Testis (tissue), 2 donors: ENCODE data around the gene ZFYVE27.

Experiments
- CTCF ChIP-seq, 3 experiments: fragments of 450-650 bp in 2 of 3; fragments of 200-600 bp in 1 of 3; sonication (generic) in 1 of 3; IDR thresholded peaks; one replicate each; pipeline ENCODE4 v1.5.1; 2016 to 2019; ENCODE audit warnings: antibody characterized with exemption in 3 of 3, mild to moderate bottlenecking in 2 of 3, moderate library complexity in 1 of 3
- POLR2A ChIP-seq: fragments of 450-650 bp; IDR thresholded peaks from one replicate; pipeline ENCODE4 v1.6.1; 2017; ENCODE audit warnings: antibody characterized with exemption, mild to moderate bottlenecking, moderate library complexity

GRCh38 chr10:97744405-97745035 is 7.6 kb downstream of the ZFYVE27 start:
- TF ChIP-seq CTCF (IDR thresholded peaks at IDR 0.05) (no peak), POLR2A (no peak)
